Liver (tissue), 9 donors: ENCODE data around the gene DHCR24. TPM values are rescaled to one million over a fixed set of nuclear protein-coding genes. Genes with fewer than 3 reads are reported as not detected.

Experiments used
- DNase-seq: peaks from one replicate; pipeline ENCODE4 v3.0.0-alpha.2; 2017; ENCODE audit warnings: low spot score
- H3K27ac ChIP-seq, 2 donors: one replicate each; pipeline ENCODE4 v1.7.0; 2013; ENCODE audit warnings: inconsistent platforms in 2 of 2, low read length in 2 of 2, control low read depth in 1 of 2, low read depth in 1 of 2, mild to moderate bottlenecking in 1 of 2
- H3K27me3 ChIP-seq, 4 donors: one replicate each; pipeline versions ENCODE4 v1.6.1 to v1.7.0; 2013; ENCODE audit warnings: low read length in 3 of 4, inconsistent platforms in 1 of 4, mild to moderate bottlenecking in 1 of 4, moderate library complexity in 1 of 4; ENCODE audit not compliant: control insufficient read depth in 4 of 4, insufficient read depth in 4 of 4
- H3K36me3 ChIP-seq, 4 donors: one replicate each; pipeline versions ENCODE4 v1.6.1 to v1.7.0; 2013; ENCODE audit warnings: low read length in 3 of 4, mild to moderate bottlenecking in 3 of 4, low read depth in 1 of 4, moderate library complexity in 1 of 4; ENCODE audit not compliant: control insufficient read depth in 4 of 4, insufficient read depth in 3 of 4
- H3K4me1 ChIP-seq, 4 donors: one replicate each; pipeline versions ENCODE4 v1.6.1 to v1.7.0; 2013; ENCODE audit warnings: low read length in 3 of 4, mild to moderate bottlenecking in 3 of 4, moderate library complexity in 1 of 4; ENCODE audit not compliant: control insufficient read depth in 4 of 4, insufficient read depth in 4 of 4
- H3K4me3 ChIP-seq, 3 donors: one replicate each; pipeline versions ENCODE4 v1.6.1 to v1.7.0; 2013; ENCODE audit warnings: low read length in 3 of 3, control low read depth in 1 of 3, low read depth in 1 of 3, mild to moderate bottlenecking in 1 of 3
- H3K9ac ChIP-seq, 2 donors: one replicate each; pipeline ENCODE4 v1.7.0; 2013; ENCODE audit warnings: low read length in 2 of 2, mild to moderate bottlenecking in 2 of 2, moderate library complexity in 2 of 2, control low read depth in 1 of 2, low read depth in 1 of 2
- H3K9me3 ChIP-seq, 4 donors: one replicate each; pipeline versions ENCODE4 v1.6.1 to v1.7.0; 2013; ENCODE audit warnings: low read length in 3 of 4; ENCODE audit not compliant: control insufficient read depth in 4 of 4
- EGR1 ChIP-seq, 2 donors: IDR thresholded peaks; 2 replicates each; pipeline ENCODE4 v1.6.1; 2016 to 2018; ENCODE audit warnings: antibody characterized with exemption in 2 of 2, low read depth in 2 of 2
- FOXA1 ChIP-seq: IDR thresholded peaks from 2 replicates; pipeline ENCODE4 v1.6.1; 2016; ENCODE audit warnings: antibody characterized with exemption
- FOXA2 ChIP-seq: IDR thresholded peaks from 2 replicates; pipeline ENCODE4 v1.6.1; 2016; ENCODE audit warnings: antibody characterized with exemption
- GABPA ChIP-seq, 2 donors: IDR thresholded peaks in 1 of 2; conservative IDR thresholded peaks in 1 of 2; 2 replicates each; pipeline ENCODE4 v1.6.1; 2016; ENCODE audit warnings: antibody characterized with exemption in 2 of 2, mild to moderate bottlenecking in 1 of 2, moderate library complexity in 1 of 2
- NR2F2 ChIP-seq: IDR thresholded peaks from 2 replicates; pipeline ENCODE4 v1.6.1; 2016; ENCODE audit warnings: antibody characterized with exemption
- RAD21 ChIP-seq, 2 donors: IDR thresholded peaks; 2 replicates each; pipeline ENCODE4 v1.6.1; 2016; ENCODE audit warnings: antibody characterized with exemption in 2 of 2, mild to moderate bottlenecking in 2 of 2
- RXRA ChIP-seq, 2 donors: IDR thresholded peaks; 2 replicates each; pipeline ENCODE4 v1.6.1; 2017 to 2018; ENCODE audit warnings: antibody characterized with exemption in 2 of 2, mild to moderate bottlenecking in 1 of 2
- WGBS: extraction: QIAGEN DNeasy Blood & Tissue Kit; methylation state at CpG from one replicate; pipeline ENCODE4 v1.1.7; 2013; 5-methylcytosine and 5-hydroxymethylcytosine counted together
- polyA plus RNA-seq, 2 donors: library from polyadenylated mRNA; stranded (reverse) in 1 of 2; unstranded in 1 of 2; fragments of 200-250 nt in 1 of 2; fragments of >200 nt in 1 of 2; fragmentation: Nextera tagmentation in 1 of 2; extraction: Ambion mirVana in 1 of 2; gene quantifications; one replicate each; pipeline versions ENCODE4 v1.2.1 to v1.2.3, GENCODE V29; 2013 to 2015
- total RNA-seq, 2 donors: library from RNA; depleted of rRNA; stranded (reverse); fragments of >200 nt; gene quantifications; one replicate each; pipeline ENCODE4 v1.2.3, GENCODE V29; 2014
- TF ChIP-seq, protein P1 (sequence below): IDR thresholded peaks from 2 replicates; pipeline ENCODE4 v1.6.1; 2016; ENCODE audit warnings: antibody characterized with exemption
- TF ChIP-seq, protein P2 (sequence below): IDR thresholded peaks from 2 replicates; pipeline ENCODE4 v1.6.1; 2016; ENCODE audit warnings: antibody characterized with exemption
- TF ChIP-seq, protein P3 (sequence below): IDR thresholded peaks from 2 replicates; pipeline ENCODE4 v1.6.1; 2016; ENCODE audit warnings: antibody characterized with exemption, mild to moderate bottlenecking
- TF ChIP-seq, protein P4 (sequence below): IDR thresholded peaks from 2 replicates; pipeline ENCODE4 v1.6.1; 2016; ENCODE audit warnings: antibody characterized with exemption
- donor health status: healthy.
- donor health status: healthy.
- donor health status: healthy.
- donor health status: healthy.
- donor health status: healthy.

Gene DHCR24
- total and polyA plus RNA-seq, 4 donors = 271 to 815 (median 600) TPM

DNA sequence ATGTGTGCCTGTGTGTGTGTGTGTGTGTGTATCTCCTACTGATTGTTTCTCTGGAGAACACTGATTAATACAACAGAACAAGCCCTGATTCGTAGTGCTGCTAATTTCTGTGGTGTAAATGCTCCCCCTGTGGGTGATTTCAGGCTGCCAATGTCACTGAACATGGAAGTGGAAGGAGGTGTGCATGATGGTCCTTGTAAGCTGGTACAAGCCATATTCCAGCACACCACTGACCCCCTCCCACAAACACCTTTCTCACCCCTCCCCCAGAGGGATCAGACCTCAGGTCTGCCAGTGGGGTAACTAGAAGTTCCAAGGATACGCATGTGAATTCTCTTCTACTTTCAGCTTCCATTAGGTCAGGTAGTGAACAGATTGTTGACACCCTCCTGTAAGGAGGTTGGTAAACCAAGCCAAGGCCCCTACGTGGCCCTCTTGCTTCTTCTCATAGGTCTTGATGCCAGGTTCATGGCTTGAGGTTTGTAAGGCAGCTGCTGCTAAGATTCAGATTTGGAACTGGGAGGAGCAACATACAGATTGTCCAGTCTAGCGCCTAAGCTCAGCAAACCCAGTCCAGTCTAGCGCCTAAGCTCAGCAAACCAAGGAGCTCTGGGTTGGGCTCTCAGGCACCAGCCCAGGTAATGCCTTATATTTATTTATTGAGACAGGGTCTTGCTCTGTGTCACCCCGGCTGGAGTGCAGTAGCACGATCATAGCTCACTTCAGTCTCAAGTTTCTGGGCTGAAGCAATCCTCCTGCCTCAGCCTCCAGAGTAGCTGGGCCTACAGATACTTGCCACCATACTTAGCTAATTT, 38.7 kb downstream of the DHCR24 start:
- 87% methylated on average over 7 of the region's 7 CpGs for WGBS
- Histone ChIP-seq H3K9me3 (no peaks in the 10 kb centered on the region), H3K27me3 (no peaks in the 10 kb centered on the region), H3K9ac (no peak overlapping the region), H3K36me3 (peaks cover 22 to 58% (median 54%) of the 10 kb centered on the region in 4 donors), H3K4me1 (peaks cover 0 to 3% (median 1%) of the 10 kb centered on the region in 4 donors), H3K4me3 (no peak overlapping the region), H3K27ac (no peak overlapping the region)
- TF ChIP-seq, protein P1, sequence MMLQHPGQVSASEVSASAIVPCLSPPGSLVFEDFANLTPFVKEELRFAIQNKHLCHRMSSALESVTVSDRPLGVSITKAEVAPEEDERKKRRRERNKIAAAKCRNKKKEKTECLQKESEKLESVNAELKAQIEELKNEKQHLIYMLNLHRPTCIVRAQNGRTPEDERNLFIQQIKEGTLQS = no peak
- no peak for DNase-seq

DNA sequence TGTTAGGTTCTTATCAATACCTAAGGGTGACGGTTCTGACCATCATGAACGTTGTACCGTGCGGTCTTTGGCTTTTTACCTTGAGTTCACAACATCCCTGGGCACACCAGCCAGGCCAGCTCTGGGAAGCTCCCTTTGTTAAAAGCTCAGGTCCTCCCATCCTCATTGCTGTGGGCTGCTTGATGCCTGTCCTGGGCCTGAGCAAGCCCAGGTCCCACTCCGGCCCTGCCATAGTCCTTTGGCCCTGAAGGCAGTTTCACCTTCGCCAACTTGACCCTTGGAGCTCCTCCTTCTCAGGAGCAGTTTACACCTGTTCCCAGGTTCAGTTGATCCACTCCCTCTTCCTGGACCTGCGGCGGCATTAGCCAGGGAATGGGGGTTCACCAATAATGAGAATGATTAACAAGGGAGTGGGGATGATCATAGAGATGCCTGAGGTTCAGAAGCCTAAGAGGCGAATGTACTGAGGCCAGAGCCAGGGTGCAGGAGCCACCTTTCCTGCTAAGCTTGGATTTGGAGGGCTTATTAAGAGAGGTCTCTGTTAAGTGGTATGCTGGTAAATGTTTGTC, 40.2 kb downstream of the DHCR24 start:
- DNase-seq = no peak
- TF ChIP-seq, protein P2, sequence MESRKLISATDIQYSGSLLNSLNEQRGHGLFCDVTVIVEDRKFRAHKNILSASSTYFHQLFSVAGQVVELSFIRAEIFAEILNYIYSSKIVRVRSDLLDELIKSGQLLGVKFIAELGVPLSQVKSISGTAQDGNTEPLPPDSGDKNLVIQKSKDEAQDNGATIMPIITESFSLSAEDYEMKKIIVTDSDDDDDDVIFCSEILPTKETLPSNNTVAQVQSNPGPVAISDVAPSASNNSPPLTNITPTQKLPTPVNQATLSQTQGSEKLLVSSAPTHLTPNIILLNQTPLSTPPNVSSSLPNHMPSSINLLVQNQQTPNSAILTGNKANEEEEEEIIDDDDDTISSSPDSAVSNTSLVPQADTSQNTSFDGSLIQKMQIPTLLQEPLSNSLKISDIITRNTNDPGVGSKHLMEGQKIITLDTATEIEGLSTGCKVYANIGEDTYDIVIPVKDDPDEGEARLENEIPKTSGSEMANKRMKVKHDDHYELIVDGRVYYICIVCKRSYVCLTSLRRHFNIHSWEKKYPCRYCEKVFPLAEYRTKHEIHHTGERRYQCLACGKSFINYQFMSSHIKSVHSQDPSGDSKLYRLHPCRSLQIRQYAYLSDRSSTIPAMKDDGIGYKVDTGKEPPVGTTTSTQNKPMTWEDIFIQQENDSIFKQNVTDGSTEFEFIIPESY = no peak
- TF ChIP-seq FOXA2 = no peak
- Histone ChIP-seq H3K27me3 (no peaks in the 10 kb centered on the region), H3K36me3 (peaks cover 13 to 45% (median 40%) of the 10 kb centered on the region in 4 donors), H3K27ac (no peak overlapping the region), H3K4me1 (peaks cover 0 to 3% (median 0%) of the 10 kb centered on the region in 4 donors), H3K9me3 (no peaks in the 10 kb centered on the region), H3K9ac (no peak overlapping the region), H3K4me3 (no peak overlapping the region)
- 77% methylated on average over 9 of the region's 9 CpGs for WGBS

DNA sequence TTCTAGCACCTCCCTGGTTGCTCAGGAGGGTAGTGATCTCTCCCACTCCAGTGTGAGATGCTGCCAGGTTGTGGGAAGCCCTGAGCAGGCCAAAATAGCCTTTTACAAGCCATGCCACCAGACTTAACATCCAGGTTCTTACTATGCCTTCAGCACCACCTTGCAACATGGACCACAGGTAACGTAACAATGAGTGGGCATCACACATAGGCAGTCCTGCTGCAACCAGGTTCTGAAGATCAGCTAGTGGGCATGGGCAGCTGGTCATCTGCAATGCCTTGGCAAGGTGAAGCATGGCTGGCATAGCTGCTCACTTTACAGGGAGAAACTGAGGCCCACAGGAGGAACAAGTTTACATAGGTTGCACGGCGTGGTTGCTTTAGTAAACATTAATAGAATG, 40.7 kb downstream of the DHCR24 start:
- peaks cover 8 to 40% (median 35%) of the 10 kb centered on the region in 4 donors for H3K36me3 ChIP-seq
- no peak overlapping the region for H3K9ac ChIP-seq
- no peak for DNase-seq
- TF ChIP-seq RAD21 (IDR thresholded peaks at IDR 0.05) (no peak), NR2F2 (no peak), GABPA (IDR thresholded peaks at IDR 0.05 in 1 of 2, conservative IDR thresholded peaks at IDR 0.05 in 1 of 2) (no peak), RXRA (IDR thresholded peaks at IDR 0.05) (no peak), EGR1 (IDR thresholded peaks at IDR 0.05; ENCODE audit: low read depth in 2 of 2) (no peak), FOXA1 (no peak)
- TF ChIP-seq, protein P3, sequence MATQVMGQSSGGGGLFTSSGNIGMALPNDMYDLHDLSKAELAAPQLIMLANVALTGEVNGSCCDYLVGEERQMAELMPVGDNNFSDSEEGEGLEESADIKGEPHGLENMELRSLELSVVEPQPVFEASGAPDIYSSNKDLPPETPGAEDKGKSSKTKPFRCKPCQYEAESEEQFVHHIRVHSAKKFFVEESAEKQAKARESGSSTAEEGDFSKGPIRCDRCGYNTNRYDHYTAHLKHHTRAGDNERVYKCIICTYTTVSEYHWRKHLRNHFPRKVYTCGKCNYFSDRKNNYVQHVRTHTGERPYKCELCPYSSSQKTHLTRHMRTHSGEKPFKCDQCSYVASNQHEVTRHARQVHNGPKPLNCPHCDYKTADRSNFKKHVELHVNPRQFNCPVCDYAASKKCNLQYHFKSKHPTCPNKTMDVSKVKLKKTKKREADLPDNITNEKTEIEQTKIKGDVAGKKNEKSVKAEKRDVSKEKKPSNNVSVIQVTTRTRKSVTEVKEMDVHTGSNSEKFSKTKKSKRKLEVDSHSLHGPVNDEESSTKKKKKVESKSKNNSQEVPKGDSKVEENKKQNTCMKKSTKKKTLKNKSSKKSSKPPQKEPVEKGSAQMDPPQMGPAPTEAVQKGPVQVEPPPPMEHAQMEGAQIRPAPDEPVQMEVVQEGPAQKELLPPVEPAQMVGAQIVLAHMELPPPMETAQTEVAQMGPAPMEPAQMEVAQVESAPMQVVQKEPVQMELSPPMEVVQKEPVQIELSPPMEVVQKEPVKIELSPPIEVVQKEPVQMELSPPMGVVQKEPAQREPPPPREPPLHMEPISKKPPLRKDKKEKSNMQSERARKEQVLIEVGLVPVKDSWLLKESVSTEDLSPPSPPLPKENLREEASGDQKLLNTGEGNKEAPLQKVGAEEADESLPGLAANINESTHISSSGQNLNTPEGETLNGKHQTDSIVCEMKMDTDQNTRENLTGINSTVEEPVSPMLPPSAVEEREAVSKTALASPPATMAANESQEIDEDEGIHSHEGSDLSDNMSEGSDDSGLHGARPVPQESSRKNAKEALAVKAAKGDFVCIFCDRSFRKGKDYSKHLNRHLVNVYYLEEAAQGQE = no peak
- TF ChIP-seq, protein P4, sequence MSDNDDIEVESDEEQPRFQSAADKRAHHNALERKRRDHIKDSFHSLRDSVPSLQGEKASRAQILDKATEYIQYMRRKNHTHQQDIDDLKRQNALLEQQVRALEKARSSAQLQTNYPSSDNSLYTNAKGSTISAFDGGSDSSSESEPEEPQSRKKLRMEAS = no peak
- WGBS = 92% methylated on average over 3 of the region's 3 CpGs
- no peaks in the 10 kb centered on the region for H3K9me3 ChIP-seq
- no peak overlapping the region for H3K27ac ChIP-seq
- H3K4me3 ChIP-seq = no peak overlapping the region
- H3K27me3 ChIP-seq = no peaks in the 10 kb centered on the region
- H3K4me1 ChIP-seq = peaks cover 0 to under 1% (median 0%) of the 10 kb centered on the region in 4 donors
